Tibial nerve (tissue), 4 donors: ENCODE results near the gene DAND5. TPM values are rescaled to one million over a fixed set of nuclear protein-coding genes. Genes with fewer than 3 reads are reported as not detected.

ENCODE experiments used
- DNase-seq, 2 donors: peaks; one replicate each; pipeline ENCODE4 v3.0.0-alpha.2; 2019; ENCODE audit warnings: low spot score in 2 of 2
- H3K27ac ChIP-seq, 4 donors: fragments of 200-600 bp; sonication (generic) in 3 of 4; one replicate each; pipeline ENCODE4 v1.5.1; 2017 to 2019; ENCODE audit warnings: mild to moderate bottlenecking in 1 of 4
- H3K27me3 ChIP-seq, 2 donors: fragments of 200-600 bp; sonication (generic) in 1 of 2; one replicate each; pipeline versions ENCODE4 v1.5.1 to v1.6.0; 2017 to 2019
- H3K36me3 ChIP-seq, 3 donors: fragments of 200-600 bp; sonication (generic); one replicate each; pipeline ENCODE4 v1.5.1; 2018 to 2019
- H3K4me1 ChIP-seq, 4 donors: fragments of 200-600 bp; sonication (generic) in 3 of 4; one replicate each; pipeline ENCODE4 v1.5.1; 2017 to 2019
- H3K4me3 ChIP-seq, 4 donors: fragments of 200-600 bp; sonication (generic) in 3 of 4; one replicate each; pipeline ENCODE4 v1.5.1; 2017 to 2019; ENCODE audit warnings: mild to moderate bottlenecking in 1 of 4, moderate library complexity in 1 of 4
- H3K9me3 ChIP-seq, 4 donors: fragments of 200-600 bp; sonication (generic) in 3 of 4; one replicate each; pipeline ENCODE4 v1.5.1; 2017 to 2019
- CTCF ChIP-seq, 5 experiments: fragments of 200-600 bp in 3 of 5; fragments of 450-650 bp in 2 of 5; sonication (generic) in 3 of 5; IDR thresholded peaks; one replicate each; pipeline ENCODE4 v1.5.1; 2016 to 2019; ENCODE audit warnings: antibody characterized with exemption in 5 of 5, mild to moderate bottlenecking in 3 of 5, moderate library complexity in 2 of 5
- EP300 ChIP-seq, 2 donors: sonication (generic); formaldehyde crosslinking; IDR thresholded peaks; one replicate each; pipeline ENCODE4 v1.6.1; 2017; ENCODE audit warnings: antibody characterized with exemption in 2 of 2, mild to moderate bottlenecking in 1 of 2
- POLR2A ChIP-seq, 2 donors: fragments of 450-650 bp; IDR thresholded peaks; one replicate each; pipeline ENCODE4 v1.6.1; 2017; ENCODE audit warnings: antibody characterized with exemption in 2 of 2, mild to moderate bottlenecking in 2 of 2, moderate library complexity in 2 of 2
- WGBS, 2 donors: methylation state at CpG; one replicate each; pipeline ENCODE4 v1.1.5; 2018; 5-methylcytosine and 5-hydroxymethylcytosine counted together
- total RNA-seq, 4 donors: library from RNA; depleted of rRNA; stranded (reverse); fragments of >200 nt; gene quantifications; one replicate each; pipeline ENCODE4 v1.1.0, GENCODE V29; 2016

Gene DAND5
- total RNA-seq, 4 donors from 2014 or later = not detected

- TF ChIP-seq EP300 (IDR thresholded peaks at IDR 0.05) (no peak), CTCF (IDR thresholded peaks at IDR 0.05) (no peak), POLR2A (IDR thresholded peaks at IDR 0.05) (no peak)
- DNase-seq = no peak
- Histone ChIP-seq H3K27ac (peak overlapping the region in 3 of 4 donors; percentile 85 to 91 (median 85)), H3K27me3 (no peaks in the 10 kb centered on the region), H3K4me3 (peak overlapping the region; percentile 84 to 98 (median 90)), H3K36me3 (peaks cover 0 to 30% (median 15%) of the 10 kb centered on the region in 3 donors), H3K9me3 (no peaks in the 10 kb centered on the region), H3K4me1 (peaks cover 0 to 27% (median 12%) of the 10 kb centered on the region in 4 donors)
- 28 to 29% methylated on average over 16 of the region's 16 CpGs for WGBS, 2 donors
Observed at GRCh38 chr19:12932392-12933286, 36.7 kb upstream of the DAND5 start.

GRCh38 chr19:12933287-12934072 lies 35.9 kb upstream of the DAND5 start, which contains the start of gene FARSA:
Gene FARSA, minus strand, starts transcription at chr19:12933711. Its CDS starts 15 bp downstream, at chr19:12933696.
- Histone ChIP-seq H3K27ac (peak within 1 kb of the TSS; percentile 51 to 91 (median 85)), H3K4me1 (peaks cover 0 to 32% (median 14%) of the 10 kb centered on the region in 4 donors), H3K4me3 (peak within 1 kb of the TSS; percentile 84 to 98 (median 90)), H3K27me3 (no peaks in the 10 kb centered on the region), H3K36me3 (peaks cover 0 to 22% (median 8%) of the 10 kb centered on the region in 3 donors), H3K9me3 (no peaks in the 10 kb centered on the region)
- peak; percentile 89 for DNase-seq
- 3 to 4% methylated on average over 31 to 40 of the region's 51 CpGs for WGBS, 2 donors
- TF ChIP-seq EP300 (IDR thresholded peaks at IDR 0.05) (peak; percentile 48 to 99), CTCF (IDR thresholded peaks at IDR 0.05) (no peak), POLR2A (IDR thresholded peaks at IDR 0.05) (peak; percentile 16 to 56)

GRCh38 chr19:12935071-12935470 lies 34.3 kb upstream of the DAND5 start:
- Histone ChIP-seq H3K4me1 (peaks cover 0 to 42% (median 21%) of the 10 kb centered on the region in 4 donors), H3K36me3 (peaks cover 0 to 8% (median 2%) of the 10 kb centered on the region in 3 donors), H3K27ac (no peak overlapping the region), H3K9me3 (no peaks in the 10 kb centered on the region), H3K27me3 (no peaks in the 10 kb centered on the region), H3K4me3 (no peak overlapping the region)
- DNase-seq = no peak
- TF ChIP-seq POLR2A (IDR thresholded peaks at IDR 0.05) (no peak), CTCF (IDR thresholded peaks at IDR 0.05) (no peak), EP300 (IDR thresholded peaks at IDR 0.05) (no peak)
- WGBS, 2 donors = 88 to 89% methylated on average over 10 of the region's 10 CpGs

- Histone ChIP-seq H3K27me3 (no peaks in the 10 kb centered on the region), H3K27ac (no peak overlapping the region), H3K4me3 (no peak overlapping the region), H3K9me3 (no peaks in the 10 kb centered on the region), H3K4me1 (peaks cover 0 to 54% (median 31%) of the 10 kb centered on the region in 4 donors), H3K36me3 (peaks cover 0 to 17% (median 16%) of the 10 kb centered on the region in 3 donors)
- no peak for DNase-seq
- 75 to 77% methylated on average over 7 of the region's 7 CpGs for WGBS, 2 donors
- no peak for TF ChIP-seq EP300 (IDR thresholded peaks at IDR 0.05)
- TF ChIP-seq POLR2A (IDR thresholded peaks at IDR 0.05) = no peak
- no peak for TF ChIP-seq CTCF (IDR thresholded peaks at IDR 0.05)
Observed at GRCh38 chr19:12936582-12936981, 32.8 kb upstream of the DAND5 start.
